GM19463 (cell line): ENCODE results near the gene AHI1.

Experiments
- ATAC-seq: cut with Tn5 transposase; IDR thresholded peaks from one replicate; pipeline ENCODE4 v1.9.1; 2021; ENCODE audit warnings: mild to moderate bottlenecking, moderate library complexity; ENCODE audit not compliant: unreplicated experiment

The AHI1 gene

GRCh38 chr6:135304883-135305282 lies 192.7 kb downstream of the AHI1 start:
- ATAC-seq, result no peak

GRCh38 chr6:135301304-135301703 lies 196.2 kb downstream of the AHI1 start:
- no peak for ATAC-seq

GRCh38 chr6:135300576-135300975 lies 197.0 kb downstream of the AHI1 start:
- ATAC-seq, result no peak

- ATAC-seq, result no peak
Measured at GRCh38 chr6:135299256-135299655, 198.3 kb downstream of the AHI1 start.

GRCh38 chr6:135298455-135298854 lies 199.1 kb downstream of the AHI1 start:
- ATAC-seq, result no peak

GRCh38 chr6:135296715-135297114 lies 200.8 kb downstream of the AHI1 start:
- no peak for ATAC-seq

- ATAC-seq, result no peak
Measured at GRCh38 chr6:135295085-135295484, 202.5 kb downstream of the AHI1 start.

- no peak for ATAC-seq
Measured at GRCh38 chr6:135291288-135292076, 206.1 kb downstream of the AHI1 start.

GRCh38 chr6:135289816-135290215 lies 207.7 kb downstream of the AHI1 start:
- ATAC-seq, result no peak

- no peak for ATAC-seq
Measured at GRCh38 chr6:135286962-135287538, 210.5 kb downstream of the AHI1 start.

GRCh38 chr6:135285165-135285564 lies 212.4 kb downstream of the AHI1 start:
- ATAC-seq, result no peak

- ATAC-seq, result no peak
Measured at GRCh38 chr6:135283926-135284325, 213.6 kb downstream of the AHI1 start.

GRCh38 chr6:135282395-135282794 lies 215.1 kb downstream of the AHI1 start:
- no peak for ATAC-seq

GRCh38 chr6:135281964-135282363 lies 215.6 kb downstream of the AHI1 start:
- no peak for ATAC-seq

GRCh38 chr6:135281227-135281626 lies 216.3 kb downstream of the AHI1 start:
- no peak for ATAC-seq

GRCh38 chr6:135280375-135281136 lies 217.0 kb downstream of the AHI1 start:
- no peak for ATAC-seq

- ATAC-seq, result no peak
Measured at GRCh38 chr6:135277422-135277821, 220.1 kb downstream of the AHI1 start.

- ATAC-seq, result peak; percentile 96
Measured at GRCh38 chr6:135274561-135275293, 222.8 kb downstream of the AHI1 start.

GRCh38 chr6:135271626-135272025 lies 225.9 kb downstream of the AHI1 start:
- ATAC-seq, result no peak

- ATAC-seq, result no peak
Measured at GRCh38 chr6:135270676-135271536, 226.6 kb downstream of the AHI1 start.
